Astrocyte of the cerebellum (primary cell): Measurements from ENCODE around the gene BCL2A1.

ENCODE experiments used
- DNase-seq: peaks from one replicate; pipeline ENCODE4 v3.0.0-alpha.2; 2011; ENCODE audit warnings: low read depth
- H3K4me3 ChIP-seq: 2 replicates; pipeline ENCODE4 v1.5.1; 2011; ENCODE audit warnings: mild to moderate bottlenecking, low read depth, low read length, moderate library complexity
- CTCF ChIP-seq: IDR thresholded peaks from 2 replicates; pipeline ENCODE4 v1.5.1; 2012; ENCODE audit warnings: low read length, low read depth, moderate library complexity, mild to moderate bottlenecking; ENCODE audit errors: missing control alignments
- in situ Hi-C: cut with HindIII; loops from 2 replicates; pipeline ENCODE4 v1.10.0; 2017; ENCODE audit warnings: low sequenced_read_pairs

BCL2A1 gene

GRCh38 chr15:79962178-79962577 lies 8.8 kb downstream of the BCL2A1 start:
- H3K4me3 ChIP-seq, result no peak overlapping the region
- no peak for TF ChIP-seq CTCF
- in situ Hi-C loops, result no loop called here
- DNase-seq, result no peak

- no peak overlapping the region for H3K4me3 ChIP-seq
- in situ Hi-C loops, result no loop called here
- DNase-seq, result no peak
- no peak for TF ChIP-seq CTCF
Observed at GRCh38 chr15:79960502-79961212, 10.3 kb downstream of the BCL2A1 start.

- H3K4me3 ChIP-seq, result no peak overlapping the region
- TF ChIP-seq CTCF, result no peak
- DNase-seq, result no peak
- in situ Hi-C loops, result no loop called here
Observed at GRCh38 chr15:79957741-79958140, 13.3 kb downstream of the BCL2A1 start.

- no peak for TF ChIP-seq CTCF
Observed at GRCh38 chr15:79956354-79956939, 14.5 kb downstream of the BCL2A1 start.

GRCh38 chr15:79954661-79955060 lies 16.3 kb downstream of the BCL2A1 start:
- no peak for TF ChIP-seq CTCF
- DNase-seq, result no peak
- no peak overlapping the region for H3K4me3 ChIP-seq
- in situ Hi-C loops, result no loop called here

More at GRCh38 chr15:79956354-79956939, 14.5 kb downstream of the BCL2A1 start:
- in situ Hi-C loops, result no loop called here
- DNase-seq, result no peak
- H3K4me3 ChIP-seq, result no peak overlapping the region

- DNase-seq, result no peak
- TF ChIP-seq CTCF, result no peak
- in situ Hi-C loops, result no loop called here
- no peak overlapping the region for H3K4me3 ChIP-seq
Observed at GRCh38 chr15:79953951-79954444, 17.0 kb downstream of the BCL2A1 start.
